CD4-positive, alpha-beta T cell treated with Interleukin-17A for 4 hours (primary cell): ENCODE results near the gene ATG5.
"Not testable (repeated sequence)": the region's sequence is repeated elsewhere in the genome, so short reads cannot be mapped to it uniquely, and the experiment has no call there.

Experiments used
- DNase-seq: peaks from one replicate; pipeline ENCODE4 v3.0.0-alpha.2; 2020; ENCODE audit warnings: mixed read lengths

Gene ATG5

GRCh38 chr6:106309766-106310373 is 15.7 kb downstream of the ATG5 start:
- no peak for DNase-seq

GRCh38 chr6:106308985-106309384 is 16.6 kb downstream of the ATG5 start:
- no peak for DNase-seq

GRCh38 chr6:106305740-106306139 is 19.8 kb downstream of the ATG5 start:
- DNase-seq, result no peak

GRCh38 chr6:106300944-106301343 is 24.6 kb downstream of the ATG5 start:
- DNase-seq, result no peak

GRCh38 chr6:106300020-106300780 is 25.4 kb downstream of the ATG5 start:
- no peak for DNase-seq

- DNase-seq, result no peak
These were observed 32.4 kb downstream of the ATG5 start for GRCh38 chr6:106293116-106293515.

GRCh38 chr6:106290954-106291353 is 34.6 kb downstream of the ATG5 start:
- no peak for DNase-seq

GRCh38 chr6:106290032-106290431 is 35.5 kb downstream of the ATG5 start:
- DNase-seq, result no peak

GRCh38 chr6:106287215-106287614 is 38.3 kb downstream of the ATG5 start:
- no peak for DNase-seq

GRCh38 chr6:106286746-106287145 is 38.8 kb downstream of the ATG5 start:
- no peak for DNase-seq

GRCh38 chr6:106283481-106283880 is 42.1 kb downstream of the ATG5 start:
- DNase-seq, result no peak

GRCh38 chr6:106281661-106282060 is 43.9 kb downstream of the ATG5 start:
- no peak for DNase-seq

- no peak for DNase-seq
These were observed 44.5 kb downstream of the ATG5 start for GRCh38 chr6:106281088-106281487.

- DNase-seq, result no peak
These were observed 46.4 kb downstream of the ATG5 start for GRCh38 chr6:106279179-106279578.

- DNase-seq, result no peak
These were observed 49.9 kb downstream of the ATG5 start for GRCh38 chr6:106275692-106276091.

GRCh38 chr6:106273087-106273486 is 52.5 kb downstream of the ATG5 start:
- DNase-seq, result no peak

GRCh38 chr6:106272287-106272686 is 53.3 kb downstream of the ATG5 start:
- DNase-seq, result no peak

- no peak for DNase-seq
These were observed 55.1 kb downstream of the ATG5 start for GRCh38 chr6:106270414-106270813.

- DNase-seq, result not testable (repeated sequence)
These were observed 56.2 kb downstream of the ATG5 start for GRCh38 chr6:106269268-106269919.

GRCh38 chr6:106268500-106268899 is 57.1 kb downstream of the ATG5 start:
- DNase-seq, result not testable (repeated sequence)

- DNase-seq, result not testable (repeated sequence)
These were observed 61.1 kb downstream of the ATG5 start for GRCh38 chr6:106264433-106264832.

GRCh38 chr6:106259748-106260147 is 65.8 kb downstream of the ATG5 start:
- DNase-seq, result not testable (repeated sequence)

- DNase-seq, result no peak
These were observed 66.8 kb downstream of the ATG5 start for GRCh38 chr6:106258726-106259125.

- DNase-seq, result no peak
These were observed 68.4 kb downstream of the ATG5 start for GRCh38 chr6:106257195-106257594.
